Measurements from ENCODE around the gene ERGIC1. TPM values are rescaled to one million over a fixed set of nuclear protein-coding genes. Genes with fewer than 3 reads are reported as not detected.
A peak's percentile ranks its signal among the peaks of the same experiment; 100 is the strongest.

ERGIC1 gene
- total RNA-seq, 1 donor: 109 TPM

DNA sequence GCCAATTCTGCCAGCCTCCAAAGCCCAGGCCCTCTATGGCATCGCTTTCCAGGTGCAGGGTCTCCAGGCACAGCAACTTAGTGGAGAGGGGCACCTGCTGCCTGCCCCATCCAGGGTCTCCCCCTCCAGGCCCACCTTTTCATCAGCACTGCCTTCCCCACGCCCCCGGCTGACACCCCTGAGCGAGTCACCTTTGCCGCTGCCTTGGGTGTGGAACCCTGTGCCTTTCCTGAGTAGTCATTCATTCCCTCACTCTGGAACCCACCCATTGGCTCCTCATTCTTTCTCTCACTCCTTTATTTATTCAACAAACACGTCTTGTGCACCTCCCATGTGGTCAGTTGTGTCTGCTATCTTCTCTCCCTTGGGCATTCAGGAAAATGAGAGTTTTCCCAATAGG is 110.7 kb downstream of the ERGIC1 start:
- Histone ChIP-seq H3K27me3 (ENCODE audit: insufficient read depth, low read length) (no peaks in the 10 kb centered on the region), H3K4me1 (ENCODE audit: insufficient read depth, low read length) (peaks cover 26% of the 10 kb centered on the region), H4K20me1 (ENCODE audit: insufficient read depth, low read length) (no peaks in the 10 kb centered on the region), H2AFZ (ENCODE audit: low read length) (no peak overlapping the region), H3K27ac (ENCODE audit: low read depth, low read length) (peak overlapping the region; percentile 91), H3K9me3 (ENCODE audit: low read depth, low read length) (no peaks in the 10 kb centered on the region), H3K79me2 (ENCODE audit: insufficient read depth, low read length) (no peaks in the 10 kb centered on the region), H3K4me3 (ENCODE audit: insufficient read depth, low read length) (no peak overlapping the region), H3K36me3 (ENCODE audit: insufficient read depth, low read length) (peaks cover 29% of the 10 kb centered on the region), H3K4me2 (ENCODE audit: insufficient read depth, low read length) (no peak overlapping the region)
- DNase-seq (ENCODE audit: insufficient read length, low spot score, missing footprints): peak; percentile 86
- TF ChIP-seq, protein P1, sequence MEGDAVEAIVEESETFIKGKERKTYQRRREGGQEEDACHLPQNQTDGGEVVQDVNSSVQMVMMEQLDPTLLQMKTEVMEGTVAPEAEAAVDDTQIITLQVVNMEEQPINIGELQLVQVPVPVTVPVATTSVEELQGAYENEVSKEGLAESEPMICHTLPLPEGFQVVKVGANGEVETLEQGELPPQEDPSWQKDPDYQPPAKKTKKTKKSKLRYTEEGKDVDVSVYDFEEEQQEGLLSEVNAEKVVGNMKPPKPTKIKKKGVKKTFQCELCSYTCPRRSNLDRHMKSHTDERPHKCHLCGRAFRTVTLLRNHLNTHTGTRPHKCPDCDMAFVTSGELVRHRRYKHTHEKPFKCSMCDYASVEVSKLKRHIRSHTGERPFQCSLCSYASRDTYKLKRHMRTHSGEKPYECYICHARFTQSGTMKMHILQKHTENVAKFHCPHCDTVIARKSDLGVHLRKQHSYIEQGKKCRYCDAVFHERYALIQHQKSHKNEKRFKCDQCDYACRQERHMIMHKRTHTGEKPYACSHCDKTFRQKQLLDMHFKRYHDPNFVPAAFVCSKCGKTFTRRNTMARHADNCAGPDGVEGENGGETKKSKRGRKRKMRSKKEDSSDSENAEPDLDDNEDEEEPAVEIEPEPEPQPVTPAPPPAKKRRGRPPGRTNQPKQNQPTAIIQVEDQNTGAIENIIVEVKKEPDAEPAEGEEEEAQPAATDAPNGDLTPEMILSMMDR (IDR thresholded peaks at IDR 0.05; ENCODE audit: extremely low read depth, low read depth, low read length): no peak

DNA sequence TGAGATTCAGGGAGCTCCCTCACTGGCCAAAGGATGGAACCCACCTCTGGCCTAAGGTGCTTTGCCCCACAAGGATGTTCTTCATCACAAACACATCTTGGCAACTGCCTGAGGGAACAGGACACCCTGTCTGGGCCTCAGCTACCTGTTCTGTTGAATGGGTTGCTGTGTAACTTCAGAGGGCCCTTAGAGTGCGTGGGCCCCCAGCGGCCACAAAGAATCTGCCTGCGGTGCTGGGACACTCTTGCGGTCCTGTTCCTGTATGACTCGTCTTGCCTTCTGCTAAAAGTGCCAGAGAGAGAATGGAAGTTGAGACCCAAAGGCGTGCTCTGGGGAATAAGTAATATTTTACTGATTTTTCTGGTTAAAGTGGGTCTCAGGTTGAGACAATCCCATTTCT is 111.1 kb downstream of the ERGIC1 start:
- Histone ChIP-seq H4K20me1 (ENCODE audit: insufficient read depth, low read length) (no peaks in the 10 kb centered on the region), H3K27me3 (ENCODE audit: insufficient read depth, low read length) (no peaks in the 10 kb centered on the region), H3K79me2 (ENCODE audit: insufficient read depth, low read length) (no peaks in the 10 kb centered on the region), H3K27ac (ENCODE audit: low read depth, low read length) (peak overlapping the region; percentile 91), H3K4me1 (ENCODE audit: insufficient read depth, low read length) (peaks cover 26% of the 10 kb centered on the region), H2AFZ (ENCODE audit: low read length) (no peak overlapping the region), H3K36me3 (ENCODE audit: insufficient read depth, low read length) (peaks cover 29% of the 10 kb centered on the region), H3K4me3 (ENCODE audit: insufficient read depth, low read length) (no peak overlapping the region), H3K4me2 (ENCODE audit: insufficient read depth, low read length) (no peak overlapping the region), H3K9me3 (ENCODE audit: low read depth, low read length) (no peaks in the 10 kb centered on the region)
- peak; percentile 70 for DNase-seq (ENCODE audit: insufficient read length, low spot score, missing footprints)
- TF ChIP-seq, protein P1 (IDR thresholded peaks at IDR 0.05; ENCODE audit: extremely low read depth, low read depth, low read length): no peak

DNA sequence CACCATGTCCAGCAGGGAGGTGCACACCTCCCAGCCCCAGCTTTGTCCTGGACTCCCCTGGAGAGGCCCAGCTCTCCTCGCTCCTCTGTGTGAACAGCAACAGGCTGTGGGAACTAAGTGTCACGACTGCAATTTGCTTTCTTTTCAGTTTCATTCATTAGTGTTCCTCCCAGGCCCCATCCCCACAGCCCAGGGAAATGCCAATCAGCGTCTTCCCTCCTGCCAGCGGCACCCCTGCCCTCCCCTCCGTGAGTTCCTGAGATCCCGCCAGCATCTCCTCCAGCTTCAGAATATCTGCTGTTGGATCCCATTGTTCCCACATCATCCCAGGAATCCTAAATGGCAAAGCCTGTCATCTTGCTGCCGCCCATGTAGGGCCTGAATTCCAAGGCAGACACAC is 112.1 kb downstream of the ERGIC1 start:
- Histone ChIP-seq H3K79me2 (ENCODE audit: insufficient read depth, low read length) (no peaks in the 10 kb centered on the region), H3K27ac (ENCODE audit: low read depth, low read length) (peak overlapping the region; percentile 91), H3K9me3 (ENCODE audit: low read depth, low read length) (no peaks in the 10 kb centered on the region), H3K4me1 (ENCODE audit: insufficient read depth, low read length) (peaks cover 27% of the 10 kb centered on the region), H4K20me1 (ENCODE audit: insufficient read depth, low read length) (no peaks in the 10 kb centered on the region), H3K36me3 (ENCODE audit: insufficient read depth, low read length) (peaks cover 30% of the 10 kb centered on the region), H3K4me3 (ENCODE audit: insufficient read depth, low read length) (no peak overlapping the region), H2AFZ (ENCODE audit: low read length) (no peak overlapping the region), H3K4me2 (ENCODE audit: insufficient read depth, low read length) (no peak overlapping the region), H3K27me3 (ENCODE audit: insufficient read depth, low read length) (no peaks in the 10 kb centered on the region)
- TF ChIP-seq, protein P1 (IDR thresholded peaks at IDR 0.05; ENCODE audit: extremely low read depth, low read depth, low read length): no peak
- no peak for DNase-seq (ENCODE audit: insufficient read length, low spot score, missing footprints)

DNA sequence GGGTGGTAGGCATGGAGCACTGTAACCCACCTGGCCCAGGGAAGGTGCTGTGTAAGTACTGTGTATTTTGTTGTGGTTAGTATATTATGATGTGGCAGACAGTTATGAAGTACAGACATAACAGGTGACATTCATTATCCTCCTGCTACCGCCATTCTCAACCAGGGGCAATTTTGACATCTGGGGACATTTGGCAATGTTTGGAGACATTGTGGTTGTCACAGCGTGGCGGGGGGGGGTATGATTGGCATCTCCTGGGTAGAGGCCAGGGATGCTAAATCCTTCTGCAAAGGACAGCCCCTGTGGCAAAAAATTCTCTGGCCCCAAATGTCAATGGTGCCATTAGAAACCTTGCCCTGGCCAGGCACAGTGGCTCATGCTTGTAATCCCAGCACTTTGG is 115.4 kb downstream of the ERGIC1 start:
- Histone ChIP-seq H3K27me3 (ENCODE audit: insufficient read depth, low read length) (no peaks in the 10 kb centered on the region), H3K9me3 (ENCODE audit: low read depth, low read length) (no peaks in the 10 kb centered on the region), H3K36me3 (ENCODE audit: insufficient read depth, low read length) (peaks cover 21% of the 10 kb centered on the region), H4K20me1 (ENCODE audit: insufficient read depth, low read length) (no peaks in the 10 kb centered on the region), H2AFZ (ENCODE audit: low read length) (no peak overlapping the region), H3K4me1 (ENCODE audit: insufficient read depth, low read length) (peaks cover 35% of the 10 kb centered on the region), H3K4me2 (ENCODE audit: insufficient read depth, low read length) (no peak overlapping the region), H3K4me3 (ENCODE audit: insufficient read depth, low read length) (no peak overlapping the region), H3K79me2 (ENCODE audit: insufficient read depth, low read length) (no peaks in the 10 kb centered on the region), H3K27ac (ENCODE audit: low read depth, low read length) (no peak overlapping the region)
- DNase-seq (ENCODE audit: insufficient read length, low spot score, missing footprints): peak; percentile 19
- TF ChIP-seq, protein P1 (IDR thresholded peaks at IDR 0.05; ENCODE audit: extremely low read depth, low read depth, low read length): no peak

All from osteoblast (primary cell).